Measurements from ENCODE around the gene UBXN11.

UBXN11 gene

GRCh38 chr1:26285366-26286063 is 20.9 kb downstream of the UBXN11 start:
- no peak for DNase-seq (ENCODE audit: low read depth)

GRCh38 chr1:26284597-26285347 is 21.7 kb downstream of the UBXN11 start:
- peak; percentile 94 for DNase-seq (ENCODE audit: low read depth)

GRCh38 chr1:26283871-26284596 is 22.4 kb downstream of the UBXN11 start:
- DNase-seq (ENCODE audit: low read depth), result no peak

- DNase-seq (ENCODE audit: low read depth), result no peak
Measured at GRCh38 chr1:26283279-26283853, 23.1 kb downstream of the UBXN11 start.

GRCh38 chr1:26282401-26282918 is 24.0 kb downstream of the UBXN11 start:
- no peak for DNase-seq (ENCODE audit: low read depth)

GRCh38 chr1:26281971-26282370 is 24.5 kb downstream of the UBXN11 start:
- DNase-seq (ENCODE audit: low read depth), result peak; percentile 37

- no peak for DNase-seq (ENCODE audit: low read depth)
Measured at GRCh38 chr1:26281091-26281958, 25.1 kb downstream of the UBXN11 start.

- DNase-seq (ENCODE audit: low read depth), result peak; percentile 90
Measured at GRCh38 chr1:26280333-26281042, 25.9 kb downstream of the UBXN11 start.

- DNase-seq (ENCODE audit: low read depth), result peak; percentile 92
Measured at GRCh38 chr1:26279456-26280332, 26.7 kb downstream of the UBXN11 start, which contains the start of gene SH3BGRL3. Gene SH3BGRL3, plus strand, starts transcription at chr1:26280086. Its CDS starts 70 bp downstream, at chr1:26280156.

GRCh38 chr1:26278724-26279455 is 27.5 kb downstream of the UBXN11 start:
- DNase-seq (ENCODE audit: low read depth), result no peak

GRCh38 chr1:26278303-26278702 is 28.1 kb downstream of the UBXN11 start:
- no peak for DNase-seq (ENCODE audit: low read depth)

- DNase-seq (ENCODE audit: low read depth), result no peak
Measured at GRCh38 chr1:26277719-26278118, 28.7 kb downstream of the UBXN11 start.

GRCh38 chr1:26277261-26277661 is 29.2 kb downstream of the UBXN11 start:
- no peak for DNase-seq (ENCODE audit: low read depth)

GRCh38 chr1:26276432-26276838 is 30.0 kb downstream of the UBXN11 start:
- no peak for DNase-seq (ENCODE audit: low read depth)

- DNase-seq (ENCODE audit: low read depth), result peak; percentile 91
Measured at GRCh38 chr1:26275580-26276431, 30.6 kb downstream of the UBXN11 start.

GRCh38 chr1:26274801-26275425 is 31.5 kb downstream of the UBXN11 start:
- no peak for DNase-seq (ENCODE audit: low read depth)

- DNase-seq (ENCODE audit: low read depth), result no peak
Measured at GRCh38 chr1:26269198-26269550, 37.3 kb downstream of the UBXN11 start.
